ENCODE measurements around the gene DLGAP5. TPM values are rescaled to one million over a fixed set of nuclear protein-coding genes. Genes with fewer than 3 reads are reported as not detected.

DLGAP5 gene
- total RNA-seq, 1 donor from 2014 or later: 1.2 TPM

DNA sequence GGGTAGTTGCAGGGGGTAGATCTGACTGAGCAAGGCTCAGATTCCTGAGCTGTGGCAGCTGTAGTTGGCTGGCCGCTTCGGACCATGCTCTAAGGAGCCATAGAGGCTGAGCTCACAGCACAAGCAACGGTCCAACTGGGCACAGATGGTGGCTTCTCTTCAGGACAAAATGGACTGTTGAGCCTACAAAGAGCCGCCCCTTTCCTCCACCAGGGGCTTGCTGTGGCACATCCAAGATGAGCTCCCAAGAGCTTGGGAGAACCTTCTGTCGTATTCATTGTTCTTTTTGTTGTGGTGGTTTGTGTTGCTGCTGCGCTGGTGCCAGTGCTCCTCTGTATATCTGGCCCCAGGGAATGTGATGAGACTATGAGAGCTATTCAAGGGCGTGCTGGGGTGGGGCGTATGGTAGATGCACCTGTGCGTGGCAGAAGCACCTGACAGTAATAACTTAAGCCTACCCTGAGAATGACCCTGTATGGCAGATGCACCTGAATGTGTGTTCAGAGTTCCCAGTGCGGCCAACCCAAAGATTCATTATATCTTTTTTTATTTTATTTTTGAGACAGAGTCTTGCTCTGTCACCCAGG lies 80.2 kb downstream of the DLGAP5 start:
- no peak for DNase-seq (ENCODE audit: low spot score)

GRCh38 chr14:55109836-55110235 lies 81.5 kb downstream of the DLGAP5 start:
- DNase-seq (ENCODE audit: low spot score): no peak

GRCh38 chr14:55107766-55108554 lies 83.4 kb downstream of the DLGAP5 start:
- DNase-seq (ENCODE audit: low spot score): peak; percentile 93

- no peak for DNase-seq (ENCODE audit: low spot score)
These were observed 85.4 kb downstream of the DLGAP5 start for GRCh38 chr14:55105991-55106390.

DNA sequence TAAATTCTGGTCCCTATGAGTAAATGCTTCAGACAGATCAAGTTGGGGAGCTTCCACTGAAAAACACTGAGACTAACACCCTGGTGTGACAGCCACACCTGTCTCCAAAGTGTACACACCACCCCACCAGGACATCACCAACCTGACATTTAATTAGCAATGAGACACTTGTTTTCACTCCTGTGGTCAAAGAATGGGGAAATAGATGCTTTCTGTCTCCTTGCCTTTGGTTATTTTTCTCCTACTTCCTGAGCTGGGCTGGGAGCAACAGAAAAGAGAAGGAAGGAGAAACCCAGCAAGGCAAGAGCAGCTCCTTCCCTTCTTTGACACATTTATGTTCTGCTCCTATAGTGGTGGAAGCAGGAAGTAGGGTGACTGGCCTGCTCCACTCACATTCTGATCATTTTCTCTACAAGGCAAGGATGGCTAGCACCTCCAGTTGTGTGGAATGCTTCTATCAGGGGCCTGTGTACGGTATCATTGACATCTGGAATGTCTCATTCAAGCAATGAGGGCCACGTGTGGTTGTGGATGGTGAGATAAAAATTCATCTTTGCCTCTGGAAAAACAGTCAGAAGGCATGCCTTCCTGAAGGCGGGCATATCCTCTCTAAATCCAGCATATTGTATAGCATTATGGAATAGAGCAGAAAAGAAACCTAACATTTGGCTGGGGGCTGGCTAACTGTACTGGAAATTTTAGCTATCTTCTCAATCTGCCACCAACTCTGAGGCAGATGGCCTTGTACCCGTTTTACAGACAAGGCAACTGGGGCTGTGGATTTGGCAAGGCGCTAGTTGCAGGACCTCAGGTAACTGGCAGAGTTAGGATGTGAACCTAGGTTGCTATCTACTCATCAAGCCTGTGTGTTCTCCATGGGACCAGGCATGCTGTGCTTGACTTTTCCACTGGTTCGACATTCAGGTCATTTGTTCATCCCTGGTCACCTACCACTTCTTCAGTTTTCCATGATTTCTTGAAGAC lies 87.1 kb downstream of the DLGAP5 start:
- DNase-seq (ENCODE audit: low spot score): no peak

DNA sequence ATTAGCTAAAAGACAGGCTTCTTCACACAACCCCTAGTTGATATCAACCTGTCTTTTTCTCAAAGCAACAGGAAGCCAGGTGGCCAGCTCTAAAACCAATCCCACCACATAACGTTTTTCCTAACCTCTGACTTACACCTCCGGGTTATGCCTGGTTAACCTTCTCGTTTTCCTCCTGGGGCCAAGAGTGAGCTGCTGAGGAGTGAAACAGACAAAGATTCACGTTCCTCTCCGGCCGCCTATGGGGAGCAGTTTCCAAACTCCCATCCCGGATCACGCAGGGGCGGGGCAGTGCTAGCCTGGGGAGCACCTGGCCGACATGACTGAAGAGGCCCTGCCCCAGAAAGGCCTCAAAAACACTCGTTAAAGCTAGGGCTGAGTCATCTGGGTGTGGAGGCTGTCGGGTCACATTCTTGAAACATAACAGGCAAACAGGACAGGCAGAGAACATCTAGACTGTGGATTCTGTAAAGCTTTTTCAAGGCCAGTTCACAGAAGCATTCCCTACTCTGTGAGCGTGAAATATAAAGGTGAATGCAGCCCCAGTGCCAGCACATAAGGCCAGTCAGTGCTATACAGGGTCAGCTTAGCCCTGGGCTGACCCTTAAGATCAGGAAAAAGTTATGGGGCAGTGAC lies 88.3 kb downstream of the DLGAP5 start:
- peak; percentile 91 for DNase-seq (ENCODE audit: low spot score)

DNA sequence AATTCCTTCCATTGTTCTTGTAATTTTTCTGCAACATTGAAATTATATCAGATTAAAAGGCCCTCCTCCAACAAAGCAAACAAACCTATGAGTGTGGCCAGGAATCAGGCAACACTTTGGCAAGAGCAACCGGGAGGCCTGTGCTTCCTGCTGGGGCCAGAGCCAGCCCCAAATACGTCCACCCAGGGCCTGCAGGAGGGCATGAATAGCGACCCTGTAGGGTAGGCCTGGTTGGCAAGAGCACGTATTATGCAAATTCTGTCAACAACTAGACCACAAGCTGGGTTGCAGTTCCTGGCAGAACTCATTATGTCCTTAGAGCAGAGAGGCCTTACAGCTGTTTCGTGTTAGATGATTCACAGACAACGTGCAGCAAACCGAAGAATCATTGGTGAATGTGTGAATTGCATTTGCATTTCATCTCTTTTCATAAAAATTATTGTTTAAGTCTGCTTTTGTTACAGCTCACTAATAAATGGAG lies 89.2 kb downstream of the DLGAP5 start:
- DNase-seq (ENCODE audit: low spot score): peak; percentile 89

DNA sequence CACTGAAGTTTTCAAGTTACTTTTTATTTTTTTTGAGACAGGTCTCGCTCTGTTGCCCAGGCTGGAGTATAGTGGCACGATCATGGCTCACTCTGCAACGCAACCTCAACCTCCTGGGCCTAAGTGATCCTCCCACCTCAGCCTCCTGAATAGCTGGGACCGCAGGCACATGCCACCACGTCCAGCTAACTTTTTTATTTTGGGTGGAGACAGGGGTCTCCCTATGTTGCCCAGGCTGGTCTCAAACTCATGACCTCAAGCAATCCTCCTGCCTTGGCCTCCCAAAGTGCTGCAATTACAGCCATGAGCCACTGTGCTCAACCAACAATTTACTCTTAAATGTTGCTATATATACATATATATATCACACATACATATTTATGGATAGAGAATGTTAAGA lies 89.7 kb downstream of the DLGAP5 start:
- DNase-seq (ENCODE audit: low spot score): no peak

DNA sequence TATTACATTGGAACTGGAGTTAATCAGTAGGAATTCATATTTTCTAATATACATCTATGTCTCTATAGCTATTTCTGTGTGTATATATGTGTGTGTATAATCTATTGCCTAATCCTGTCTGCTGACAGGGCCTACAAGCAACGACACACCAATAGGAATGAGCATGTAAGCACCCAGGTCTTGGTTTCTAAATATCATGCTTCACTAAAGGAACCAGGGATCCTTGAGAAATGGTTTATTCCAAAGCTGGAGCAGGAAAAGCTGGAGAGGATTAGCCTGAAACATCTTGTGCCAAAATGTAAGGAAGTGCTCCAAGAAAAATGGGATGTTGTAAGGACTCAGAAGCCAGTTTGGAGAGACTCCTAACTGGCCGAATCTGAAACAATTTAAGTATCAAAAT lies 91.6 kb downstream of the DLGAP5 start:
- DNase-seq (ENCODE audit: low spot score): no peak

DNA sequence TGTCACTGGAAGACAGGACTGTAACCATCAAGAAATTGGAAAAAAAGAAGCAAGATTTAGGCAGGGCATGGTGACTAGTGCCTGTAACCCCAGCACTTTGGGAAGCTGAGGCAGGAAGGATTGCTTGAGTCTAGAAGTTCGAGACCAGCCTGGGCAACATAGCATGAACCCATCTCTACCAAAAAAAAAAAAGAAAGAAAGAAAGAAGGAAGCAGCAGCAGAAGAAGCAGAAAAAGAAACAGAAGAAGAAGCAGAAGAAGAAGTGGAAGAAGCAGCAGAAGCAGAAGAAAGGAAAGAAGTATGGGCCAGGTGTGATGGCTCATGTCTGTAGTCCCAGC lies 92.9 kb downstream of the DLGAP5 start:
- DNase-seq (ENCODE audit: low spot score): no peak

Other genes with a start within 250 kb of the DLGAP5 start
- gene WDHD1, start 164.5 kb downstream of the DLGAP5 start, total RNA-seq: 2.6 TPM
- 27.8 TPM for gene SOCS4, start 164.3 kb downstream of the DLGAP5 start, total RNA-seq
- gene MAPK1IP1L, start 139.9 kb downstream of the DLGAP5 start, total RNA-seq: 80.0 TPM
- 256 TPM for gene LGALS3, start 62.3 kb downstream of the DLGAP5 start, total RNA-seq
- 27.0 TPM for gene FBXO34, start 79.8 kb upstream of the DLGAP5 start, total RNA-seq
- 9.1 TPM for gene ATG14, start 220.2 kb upstream of the DLGAP5 start, total RNA-seq
- gene TBPL2, start 249.0 kb upstream of the DLGAP5 start, total RNA-seq: not detected